ENCODE measurements around the gene ARHGEF1.

- TF ChIP-seq CTCF (IDR thresholded peaks at IDR 0.05) (no peak), EZH2 (IDR thresholded peaks at IDR 0.05; ENCODE audit: borderline replicate concordance, insufficient read depth, low read depth, low read length, poor library complexity, severe bottlenecking) (no peak)
Measured at GRCh38 chr19:41928754-41929535, 46.0 kb downstream of the ARHGEF1 start.
